Chondrocyte (in vitro differentiated cells): ENCODE data around the gene SGMS2. TPM values are rescaled to one million over a fixed set of nuclear protein-coding genes. Genes with fewer than 3 reads are reported as not detected.

Experiments used
- DNase-seq: peaks from one replicate; pipeline ENCODE4 v3.0.0; 2021; ENCODE audit warnings: mixed read lengths, low spot score
- H3K27ac Mint-ChIP-seq: one replicate; pipeline ENCODE4 v1.8.0; 2021; ENCODE audit warnings: mild to moderate bottlenecking, moderate library complexity, mixed read lengths; ENCODE audit not compliant: unreplicated experiment
- H3K27me3 Mint-ChIP-seq: 2 replicates; pipeline ENCODE4 v1.8.0; 2021; ENCODE audit warnings: low read depth, mixed read lengths
- H3K36me3 Mint-ChIP-seq: 2 replicates; pipeline ENCODE4 v1.8.0; 2021; ENCODE audit warnings: low read depth, mixed read lengths
- H3K4me1 Mint-ChIP-seq: 2 replicates; pipeline ENCODE4 v1.8.0; 2021; ENCODE audit warnings: low read depth, mild to moderate bottlenecking, mixed read lengths
- H3K4me3 Mint-ChIP-seq: one replicate; pipeline ENCODE4 v1.8.0; 2021; ENCODE audit warnings: mild to moderate bottlenecking, moderate library complexity, mixed read lengths; ENCODE audit not compliant: unreplicated experiment
- H3K9me3 Mint-ChIP-seq: 2 replicates; pipeline ENCODE4 v1.8.0; 2021; ENCODE audit warnings: low read depth, mixed read lengths
- total RNA-seq: library from RNA; stranded (reverse); gene quantifications from 3 replicates; pipeline ENCODE4 v1.2.1, GENCODE V29; 2021
- TF ChIP-seq, protein P1 (sequence below): fragments of 200-600 bp; sonication (generic); IDR thresholded peaks from 2 replicates; pipeline ENCODE4 v1.5.0; 2021; ENCODE audit warnings: antibody characterized with exemption, mild to moderate bottlenecking, moderate library complexity

SGMS2 gene
- total RNA-seq, 1 donor from 2014 or later: 71.5 TPM

DNA sequence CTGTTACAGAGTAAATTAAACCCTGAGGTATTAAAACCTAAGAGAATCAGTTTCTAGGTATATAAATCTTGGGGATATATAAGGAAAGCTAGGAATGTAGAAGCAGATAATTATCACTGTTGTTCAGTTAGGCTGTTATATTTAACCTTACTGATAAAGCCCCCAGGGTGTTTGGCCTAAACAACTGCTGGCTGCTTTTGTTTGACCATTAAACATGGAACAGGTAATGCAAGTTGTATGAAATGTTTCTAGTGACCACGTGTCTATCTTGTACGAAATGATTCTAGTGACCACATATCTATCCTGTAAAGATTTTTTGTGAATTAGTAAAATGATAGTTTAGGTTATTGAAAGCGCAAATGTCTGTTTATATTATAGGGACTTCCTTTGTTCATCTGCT, 52.6 kb downstream of the SGMS2 start:
- DNase-seq: no peak
- H3K4me1 Mint-ChIP-seq: peaks cover 5% of the 10 kb centered on the region
- peaks cover 9% of the 10 kb centered on the region for H3K36me3 Mint-ChIP-seq
- H3K4me3 Mint-ChIP-seq: no peak overlapping the region
- H3K27me3 Mint-ChIP-seq: no peaks in the 10 kb centered on the region
- H3K9me3 Mint-ChIP-seq: peaks cover 3% of the 10 kb centered on the region
- TF ChIP-seq, protein P1, sequence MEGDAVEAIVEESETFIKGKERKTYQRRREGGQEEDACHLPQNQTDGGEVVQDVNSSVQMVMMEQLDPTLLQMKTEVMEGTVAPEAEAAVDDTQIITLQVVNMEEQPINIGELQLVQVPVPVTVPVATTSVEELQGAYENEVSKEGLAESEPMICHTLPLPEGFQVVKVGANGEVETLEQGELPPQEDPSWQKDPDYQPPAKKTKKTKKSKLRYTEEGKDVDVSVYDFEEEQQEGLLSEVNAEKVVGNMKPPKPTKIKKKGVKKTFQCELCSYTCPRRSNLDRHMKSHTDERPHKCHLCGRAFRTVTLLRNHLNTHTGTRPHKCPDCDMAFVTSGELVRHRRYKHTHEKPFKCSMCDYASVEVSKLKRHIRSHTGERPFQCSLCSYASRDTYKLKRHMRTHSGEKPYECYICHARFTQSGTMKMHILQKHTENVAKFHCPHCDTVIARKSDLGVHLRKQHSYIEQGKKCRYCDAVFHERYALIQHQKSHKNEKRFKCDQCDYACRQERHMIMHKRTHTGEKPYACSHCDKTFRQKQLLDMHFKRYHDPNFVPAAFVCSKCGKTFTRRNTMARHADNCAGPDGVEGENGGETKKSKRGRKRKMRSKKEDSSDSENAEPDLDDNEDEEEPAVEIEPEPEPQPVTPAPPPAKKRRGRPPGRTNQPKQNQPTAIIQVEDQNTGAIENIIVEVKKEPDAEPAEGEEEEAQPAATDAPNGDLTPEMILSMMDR: no peak
- no peak overlapping the region for H3K27ac Mint-ChIP-seq

DNA sequence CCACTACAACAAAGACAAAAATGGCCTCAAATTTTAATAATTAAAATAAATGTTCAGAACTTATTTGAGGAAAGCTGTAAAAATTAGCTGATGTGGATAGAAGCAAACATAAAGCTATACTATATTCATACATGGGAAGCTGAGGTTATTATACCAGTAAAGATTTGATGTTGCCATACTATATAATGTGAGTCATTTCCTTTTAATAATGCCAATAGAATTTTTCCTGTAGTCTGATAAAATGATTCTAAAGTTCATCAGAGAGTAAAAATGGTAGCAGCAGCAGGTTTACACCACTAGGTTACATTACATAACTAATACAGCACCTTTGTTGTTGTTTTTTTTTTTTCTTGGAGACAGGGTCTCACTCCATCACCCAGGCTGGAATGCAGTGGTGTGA, 61.1 kb downstream of the SGMS2 start:
- DNase-seq: no peak
- TF ChIP-seq, protein P1: no peak
- Mint-ChIP-seq H3K27me3 (no peaks in the 10 kb centered on the region), H3K36me3 (peaks cover 7% of the 10 kb centered on the region), H3K9me3 (peaks cover 3% of the 10 kb centered on the region), H3K4me3 (no peak overlapping the region), H3K4me1 (peaks cover 9% of the 10 kb centered on the region), H3K27ac (no peak overlapping the region)

DNA sequence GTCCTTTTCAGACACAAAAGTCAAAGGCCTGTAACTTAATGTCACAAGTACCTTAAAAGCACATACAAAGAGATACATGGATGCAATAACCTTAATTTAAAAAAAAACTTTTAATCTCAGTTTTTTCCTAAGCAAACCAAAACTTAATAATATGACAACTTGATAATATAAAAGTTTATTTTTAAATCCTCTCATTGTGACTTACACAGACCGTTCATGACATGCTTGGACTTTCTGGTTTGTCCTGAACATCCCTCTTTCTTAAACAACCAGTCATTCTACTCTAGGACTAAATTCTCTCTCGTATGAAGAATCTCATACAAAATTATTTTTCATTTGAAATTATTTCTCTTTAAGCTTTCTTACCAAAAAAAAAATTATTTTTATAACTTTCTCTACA, 63.5 kb downstream of the SGMS2 start:
- Mint-ChIP-seq H3K9me3 (peaks cover 3% of the 10 kb centered on the region), H3K27ac (no peak overlapping the region), H3K4me3 (no peak overlapping the region), H3K36me3 (peaks cover 9% of the 10 kb centered on the region), H3K27me3 (no peaks in the 10 kb centered on the region), H3K4me1 (peaks cover 9% of the 10 kb centered on the region)
- TF ChIP-seq, protein P1: no peak
- DNase-seq: no peak

DNA sequence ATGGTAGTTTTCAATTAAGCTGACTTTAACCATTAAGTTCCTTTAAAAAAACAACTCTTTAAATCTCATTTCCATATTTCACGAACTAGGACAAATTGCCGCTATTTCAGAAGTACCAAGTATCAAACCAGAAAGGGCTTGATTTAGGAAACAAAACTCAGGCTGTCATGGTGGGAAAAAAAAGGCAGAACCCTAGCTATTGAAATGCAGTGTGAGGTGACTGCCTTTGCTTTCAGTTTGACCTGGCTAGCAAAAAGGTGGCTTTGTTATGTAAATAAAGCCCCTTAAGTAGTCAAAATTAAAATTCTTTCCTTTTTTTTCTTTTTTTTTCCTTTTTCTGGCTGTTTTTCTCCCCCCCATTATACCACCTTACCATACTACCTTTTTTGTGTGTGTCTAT, 66.0 kb downstream of the SGMS2 start:
- H3K4me3 Mint-ChIP-seq: no peak overlapping the region
- peaks cover 13% of the 10 kb centered on the region for H3K4me1 Mint-ChIP-seq
- DNase-seq: no peak
- no peak overlapping the region for H3K27ac Mint-ChIP-seq
- H3K9me3 Mint-ChIP-seq: peaks cover 6% of the 10 kb centered on the region
- no peaks in the 10 kb centered on the region for H3K27me3 Mint-ChIP-seq
- peaks cover 9% of the 10 kb centered on the region for H3K36me3 Mint-ChIP-seq
- TF ChIP-seq, protein P1: no peak

DNA sequence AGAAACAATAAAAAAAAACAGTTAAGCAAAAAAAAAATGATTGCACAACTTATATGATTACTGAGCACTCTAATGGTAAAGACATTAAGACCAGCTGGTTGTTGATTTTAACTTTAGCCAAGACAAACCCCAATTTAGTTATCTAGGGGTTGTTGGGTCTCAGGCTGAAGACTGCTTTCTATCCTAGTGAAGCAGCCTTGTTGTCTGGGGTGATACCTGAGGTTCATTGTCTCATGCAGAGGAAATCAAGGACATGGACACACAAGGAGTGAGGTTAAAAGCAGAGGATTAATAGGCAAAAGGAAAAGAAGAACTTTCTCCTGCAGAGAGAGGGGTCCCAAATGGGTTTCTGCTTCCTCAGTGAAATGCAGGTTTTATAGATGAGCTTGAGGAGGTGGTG, 66.6 kb downstream of the SGMS2 start:
- Mint-ChIP-seq H3K9me3 (peaks cover 6% of the 10 kb centered on the region), H3K27ac (no peak overlapping the region), H3K36me3 (peaks cover 9% of the 10 kb centered on the region), H3K27me3 (no peaks in the 10 kb centered on the region), H3K4me1 (peaks cover 18% of the 10 kb centered on the region), H3K4me3 (no peak overlapping the region)
- DNase-seq: no peak
- TF ChIP-seq, protein P1: no peak
